H1 (cell line): ENCODE measurements around the gene SDHAF2. TPM values are rescaled to one million over a fixed set of nuclear protein-coding genes. Genes with fewer than 3 reads are reported as not detected.

Source experiments
- CTCF ChIA-PET: fragments of 300-600 bp; sonication (Branson Sonifier 250); formaldehyde crosslinking; loops from one replicate; lab custom pipeline; 2021; ENCODE audit not compliant: partially characterized antibody; lab: Charles Lee
- POLR2A ChIA-PET: fragments of 300-600 bp; sonication (Branson Sonifier 250); formaldehyde crosslinking; loops from one replicate; lab custom pipeline; 2021; ENCODE audit warnings: inconsistent platforms; ENCODE audit not compliant: partially characterized antibody; lab: Charles Lee
- DNase-seq, 2 experiments: peaks; one replicate each; pipeline versions ENCODE4 v3.0.0 to v3.0.0-alpha.2; 2010 to 2022; ENCODE audit warnings: low spot score in 2 of 2, low read depth in 1 of 2, mixed read lengths in 1 of 2
- FAIRE-seq: peaks from 2 replicates; lab custom pipeline; 2011; peaks lifted over from hg19 to GRCh38; lab: Jason Lieb, UNC
- H2AFZ ChIP-seq: 2 replicates; pipeline ENCODE4 v1.8.1; 2012; ENCODE audit warnings: low read length, inconsistent platforms
- H2AK5ac ChIP-seq: 2 replicates; pipeline ENCODE4 v1.6.1; 2013; ENCODE audit warnings: low read depth, low read length
- H2BK120ac ChIP-seq: replicated peaks from 2 replicates; pipeline ENCODE3; 2013; ENCODE audit warnings: low read depth, low read length, inconsistent platforms
- H2BK12ac ChIP-seq: 2 replicates; pipeline ENCODE4 v1.6.1; 2013; ENCODE audit warnings: low read depth, low read length
- H2BK15ac ChIP-seq: 2 replicates; pipeline ENCODE4 v1.6.1; 2013; ENCODE audit warnings: low read length
- H2BK20ac ChIP-seq: 2 replicates; pipeline ENCODE4 v1.6.1; 2013; ENCODE audit warnings: low read length
- H2BK5ac ChIP-seq: 2 replicates; pipeline ENCODE4 v1.6.1; 2013; ENCODE audit warnings: low read depth, low read length
- H3K14ac ChIP-seq: 2 replicates; pipeline ENCODE4 v1.6.1; 2013; ENCODE audit warnings: inconsistent platforms; ENCODE audit not compliant: insufficient read length
- H3K18ac ChIP-seq: 2 replicates; pipeline ENCODE4 v1.6.1; 2013; ENCODE audit warnings: low read length; ENCODE audit errors: extremely low read depth
- H3K23ac ChIP-seq: 2 replicates; pipeline ENCODE4 v1.6.1; 2013; ENCODE audit warnings: inconsistent platforms; ENCODE audit not compliant: insufficient read length
- H3K23me2 ChIP-seq: 2 replicates; pipeline ENCODE4 v1.6.1; 2013; ENCODE audit warnings: low read depth, low read length
- H3K27ac ChIP-seq: 2 replicates; pipeline ENCODE4 v1.6.1; 2011; ENCODE audit warnings: low read depth, low read length, inconsistent platforms
- H3K27me3 ChIP-seq, 4 experiments: replicated peaks in 1 of 4; 1 replicate in 1 of 4; 2 replicates in 3 of 4; pipeline versions ENCODE4 v1.6.1 to v1.8.1; 2011 to 2013; ENCODE audit warnings: low read length in 3 of 4, mild to moderate bottlenecking in 3 of 4, inconsistent platforms in 2 of 4, mixed read lengths in 2 of 4, moderate library complexity in 1 of 4; ENCODE audit not compliant: control insufficient read depth in 3 of 4, insufficient read depth in 3 of 4; ENCODE audit errors: extremely low read depth in 1 of 4
- H3K36me3 ChIP-seq, 4 experiments: 2 replicates each; pipeline versions ENCODE4 v1.6.1 to v1.8.1; 2011 to 2013; ENCODE audit warnings: mild to moderate bottlenecking in 4 of 4, low read length in 3 of 4, moderate library complexity in 2 of 4, control low read depth in 1 of 4, inconsistent platforms in 1 of 4; ENCODE audit not compliant: insufficient read depth in 4 of 4, control insufficient read depth in 2 of 4
- H3K4ac ChIP-seq: replicated peaks from 2 replicates; pipeline ENCODE3; 2013; ENCODE audit warnings: low read length, low read depth, mixed read lengths, inconsistent platforms; ENCODE audit not compliant: insufficient read length
- H3K4me1 ChIP-seq, 4 experiments: replicated peaks in 1 of 4; 1 replicate in 1 of 4; 2 replicates in 3 of 4; pipeline versions ENCODE4 v1.6.1 to v1.8.1; 2011 to 2013; ENCODE audit warnings: low read length in 3 of 4, inconsistent platforms in 2 of 4, mixed read lengths in 1 of 4; ENCODE audit not compliant: insufficient read depth in 4 of 4, control insufficient read depth in 3 of 4
- H3K4me2 ChIP-seq, 2 experiments: 2 replicates each; pipeline versions ENCODE4 v1.6.1 to v1.8.1; 2011 to 2013; ENCODE audit warnings: low read depth in 2 of 2, low read length in 2 of 2, control low read depth in 1 of 2, inconsistent platforms in 1 of 2, mild to moderate bottlenecking in 1 of 2; ENCODE audit not compliant: insufficient read depth in 1 of 2
- H3K4me3 ChIP-seq, 4 experiments: fragments of 200-600, 300-600 bp in 1 of 4; sonication (generic), shearing (Covaris generic), sonication (Bioruptor Twin) in 1 of 4; 2 replicates each; pipeline versions ENCODE4 v1.5.1 to v1.8.1; 2011 to 2016; ENCODE audit warnings: low read length in 4 of 4, low read depth in 3 of 4, control low read depth in 2 of 4, inconsistent platforms in 2 of 4, mild to moderate bottlenecking in 2 of 4, mixed read lengths in 1 of 4, moderate library complexity in 1 of 4; ENCODE audit not compliant: insufficient read depth in 2 of 4; ENCODE audit errors: extremely low read depth in 1 of 4
- H3K56ac ChIP-seq: replicated peaks from 2 replicates; pipeline ENCODE3; 2013; ENCODE audit warnings: low read depth, mild to moderate bottlenecking, mixed read lengths, low read length, inconsistent platforms; ENCODE audit not compliant: insufficient read length
- H3K79me1 ChIP-seq: 2 replicates; pipeline ENCODE4 v1.6.1; 2013; ENCODE audit warnings: low read depth, low read length, control low read depth
- H3K79me2 ChIP-seq, 2 experiments: 2 replicates each; pipeline versions ENCODE4 v1.6.1 to v1.8.1; 2012 to 2013; ENCODE audit warnings: low read length in 2 of 2, mild to moderate bottlenecking in 2 of 2, inconsistent platforms in 1 of 2; ENCODE audit not compliant: insufficient read depth in 2 of 2, control insufficient read depth in 1 of 2
- H3K9ac ChIP-seq, 4 experiments: replicated peaks in 1 of 4; 1 replicate in 1 of 4; 2 replicates in 3 of 4; pipeline versions ENCODE4 v1.6.1 to v1.8.1; 2011 to 2013; ENCODE audit warnings: low read depth in 3 of 4, low read length in 3 of 4, control low read depth in 2 of 4, mild to moderate bottlenecking in 2 of 4, moderate library complexity in 2 of 4, inconsistent platforms in 1 of 4; ENCODE audit errors: extremely low read depth in 1 of 4
- H3K9me3 ChIP-seq, 2 experiments: 2 replicates each; pipeline versions ENCODE4 v1.6.1 to v1.8.1; 2012 to 2013; ENCODE audit warnings: mild to moderate bottlenecking in 2 of 2, moderate library complexity in 2 of 2, control low read depth in 1 of 2, inconsistent platforms in 1 of 2, low read depth in 1 of 2, low read length in 1 of 2, mixed read lengths in 1 of 2; ENCODE audit not compliant: insufficient read depth in 2 of 2
- H4K20me1 ChIP-seq, 2 experiments: replicated peaks in 1 of 2; 2 replicates each; pipeline versions ENCODE3 to v1.8.1; 2011 to 2013; ENCODE audit warnings: inconsistent platforms in 2 of 2, low read length in 2 of 2, mild to moderate bottlenecking in 1 of 2; ENCODE audit not compliant: insufficient read depth in 2 of 2, control insufficient read depth in 1 of 2
- H4K5ac ChIP-seq: 2 replicates; pipeline ENCODE4 v1.6.1; 2013; ENCODE audit warnings: low read length, low read depth, mixed read lengths, inconsistent platforms; ENCODE audit not compliant: insufficient read length
- H4K8ac ChIP-seq: 2 replicates; pipeline ENCODE4 v1.8.0; 2013; ENCODE audit warnings: mild to moderate bottlenecking, moderate library complexity, low read length, inconsistent platforms; ENCODE audit not compliant: insufficient read depth; ENCODE audit errors: extremely low read depth
- H4K91ac ChIP-seq: replicated peaks from 2 replicates; pipeline ENCODE3; 2013; ENCODE audit warnings: low read length, mixed read lengths, inconsistent platforms; ENCODE audit not compliant: insufficient read length
- ASH2L ChIP-seq: fragments of 200-600, 300-600 bp; sonication (generic); IDR thresholded peaks from one replicate; pipeline ENCODE4 v1.7.1; 2017; ENCODE audit warnings: low read length
- CEBPB ChIP-seq: IDR thresholded peaks from 2 replicates; pipeline ENCODE4 v1.6.1; 2012; ENCODE audit warnings: low read depth, low read length
- CHD1 ChIP-seq: IDR thresholded peaks from 2 replicates; pipeline ENCODE4 v1.6.1; 2012; ENCODE audit warnings: low read depth, low read length, improper control_type of control experiment
- GABPA ChIP-seq: IDR thresholded peaks from 2 replicates; pipeline ENCODE4 v1.6.1; 2011; ENCODE audit warnings: mild to moderate bottlenecking, low read length, moderate library complexity, borderline replicate concordance; ENCODE audit not compliant: insufficient read depth
- HDAC6 ChIP-seq: IDR thresholded peaks from one replicate; pipeline ENCODE4 v1.7.1; 2012; ENCODE audit warnings: low read depth, mild to moderate bottlenecking, inconsistent platforms, low read length, moderate library complexity
- RFX5 ChIP-seq: IDR thresholded peaks from 2 replicates; pipeline ENCODE4 v1.6.1; 2011; ENCODE audit warnings: low read depth, low read length, improper control_type of control experiment, borderline replicate concordance
- RNF2 ChIP-seq: fragments of 200-900, 300-1000 bp; sonication (generic); IDR thresholded peaks from 2 replicates; pipeline ENCODE4 v1.7.1; 2016; ENCODE audit warnings: borderline replicate concordance, low read depth, mild to moderate bottlenecking, antibody characterized with exemption, low read length; ENCODE audit not compliant: poor library complexity, severe bottlenecking; ENCODE audit errors: missing control alignments
- SIRT6 ChIP-seq: IDR thresholded peaks from one replicate; pipeline ENCODE4 v1.7.1; 2012; ENCODE audit warnings: low read length, inconsistent platforms
- SP4 ChIP-seq: IDR thresholded peaks from 2 replicates; pipeline ENCODE4 v1.6.1; 2012; ENCODE audit warnings: low read length, inconsistent platforms
- YY1 ChIP-seq: IDR thresholded peaks from 2 replicates; pipeline ENCODE4 v1.6.1; 2011; ENCODE audit warnings: low read depth, mild to moderate bottlenecking, low read length
- WGBS, 2 experiments: shearing (Covaris generic) in 1 of 2; methylation state at CpG; one replicate each; pipeline versions ENCODE4 v1.1.6 to v1.1.7; 2013 to 2015; ENCODE audit warnings: low lambda C conversion rate in 2 of 2, mixed read lengths in 2 of 2, inconsistent platforms in 1 of 2, low coverage in 1 of 2, missing lambda C conversion rate in 1 of 2; ENCODE audit not compliant: insufficient replicate concordance in 2 of 2, insufficient coverage in 1 of 2, insufficient read length in 1 of 2; ENCODE audit errors: extremely low coverage in 1 of 2, missing lambda C conversion rate in 1 of 2; 5-methylcytosine and 5-hydroxymethylcytosine counted together
- polyA plus RNA-seq, 7 experiments: library from polyadenylated mRNA; depleted of rRNA in 3 of 7; stranded (reverse) in 5 of 7; unstranded in 2 of 7; fragments of >200 nt in 5 of 7; fragments of 200-250 nt in 2 of 7; gene quantifications; 1 replicate in 5 of 7; 2 replicates in 1 of 7; 4 replicates in 1 of 7; pipeline versions ENCODE4 v1.2.1 to v1.2.3, GENCODE V29; 2011 to 2013; ENCODE audit warnings: missing spikeins in 2 of 7, mixed read lengths in 2 of 7
- total RNA-seq: library from RNA; stranded (reverse); fragmentation: NEBNext Ultra II Directional; extraction: Animal tissue kit (Norgen Biotek cat#: 25700); gene quantifications from 2 replicates; pipeline ENCODE4 v1.2.1, GENCODE V29; 2021
- TF ChIP-seq, protein P1 (sequence below): IDR thresholded peaks from 2 replicates; pipeline ENCODE4 v1.6.1; 2012; ENCODE audit warnings: inconsistent platforms

SDHAF2 gene
- total and polyA plus RNA-seq, 2 of the 8 experiments (the other 6 are each of a cell fraction or from before 2014, with no cell fraction given): 41.0 to 114 TPM

DNA sequence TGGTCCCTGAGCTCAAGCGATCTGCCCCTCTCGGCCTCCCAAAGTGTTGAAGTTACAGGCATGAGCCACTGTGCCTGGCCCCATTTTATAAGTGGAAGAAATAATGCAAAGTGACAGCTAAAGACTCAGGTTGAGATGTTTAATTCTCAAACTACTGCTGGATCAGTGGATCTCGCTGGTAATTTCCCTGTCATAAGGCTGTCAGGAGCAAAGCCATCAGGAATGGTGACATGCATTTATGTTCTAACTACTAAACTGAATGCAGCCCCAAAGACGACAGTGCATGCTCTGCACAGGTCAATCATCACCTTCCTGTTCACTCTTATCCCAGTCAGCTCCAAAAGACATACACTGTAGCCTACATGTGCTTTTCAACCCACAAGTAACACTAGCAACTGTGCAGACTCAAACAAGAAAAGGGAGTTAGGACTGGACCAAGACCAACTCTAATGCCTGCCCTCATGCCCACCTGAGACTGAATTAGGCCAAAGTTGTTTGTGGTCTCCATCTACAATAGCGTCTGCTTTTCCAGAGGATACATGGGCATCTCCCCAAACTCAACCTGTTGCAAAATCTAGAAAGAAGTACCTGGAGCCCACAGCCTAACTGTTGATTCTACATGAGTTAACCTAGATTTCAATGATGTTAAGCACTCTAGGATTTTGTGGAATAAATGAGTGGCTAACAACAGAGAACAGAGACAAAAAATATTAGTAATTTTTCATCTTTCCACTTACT, 22.8 kb upstream of the SDHAF2 start:
- no peak overlapping the region for H3K4me2 ChIP-seq
- CTCF ChIA-PET: interaction anchor here (0.7 to 0.9 kb wide), 3 partner anchors 21 to 203 kb away, joined by 4 to 5 read pairs (median 5); no protein-coding TSS in a partner anchor

More for the DNA sequence above, 22.8 kb upstream of the SDHAF2 start:
- Histone ChIP-seq H3K14ac (no peak overlapping the region), H4K5ac (no peak overlapping the region), H4K91ac (no peak overlapping the region), H2BK5ac (no peak overlapping the region), H3K56ac (no peak overlapping the region), H3K27ac (no peak overlapping the region), H3K79me2 (no peaks in the 10 kb centered on the region), H3K23ac (no peak overlapping the region), H2AFZ (no peak overlapping the region), H2BK120ac (no peak overlapping the region), H3K9me3 (no peaks in the 10 kb centered on the region), H3K27me3 (no peaks in the 10 kb centered on the region), H4K20me1 (peaks cover 0 to 9% of the 10 kb centered on the region in 2 experiments), H3K36me3 (peaks cover 49 to 88% (median 80%) of the 10 kb centered on the region in 4 experiments), H3K79me1 (no peaks in the 10 kb centered on the region; the same call in 1 of the 2 replicates), H3K4me1 (no peaks in the 10 kb centered on the region), H3K18ac (no peak overlapping the region), H3K9ac (no peak overlapping the region), H2BK20ac (no peak overlapping the region), H3K4me3 (no peak overlapping the region), H2BK15ac (no peak overlapping the region), H2AK5ac (no peak overlapping the region), H3K4ac (no peak overlapping the region), H4K8ac (no peak overlapping the region), H2BK12ac (no peak overlapping the region), H3K23me2 (no peaks in the 10 kb centered on the region)
- DNase-seq (no peak), FAIRE-seq (no peak)
- POLR2A ChIA-PET: interaction anchor here (0.7 to 3.6 kb wide), 10 partner anchors 11 to 59 kb away, joined by 3 to 11 read pairs (median 4); partner anchors contain the start of gene TMEM216
- WGBS, 2 experiments: 94% methylated on average over 5 of the region's 5 CpGs; no CpG with 5 or more reads in 1 of the 2 experiments
- TF ChIP-seq CEBPB (no peak), GABPA (no peak), CHD1 (no peak), SP4 (no peak), HDAC6 (no peak), RNF2 (no peak), RFX5 (no peak), ASH2L (no peak), SIRT6 (no peak), YY1 (no peak)
- TF ChIP-seq, protein P1, sequence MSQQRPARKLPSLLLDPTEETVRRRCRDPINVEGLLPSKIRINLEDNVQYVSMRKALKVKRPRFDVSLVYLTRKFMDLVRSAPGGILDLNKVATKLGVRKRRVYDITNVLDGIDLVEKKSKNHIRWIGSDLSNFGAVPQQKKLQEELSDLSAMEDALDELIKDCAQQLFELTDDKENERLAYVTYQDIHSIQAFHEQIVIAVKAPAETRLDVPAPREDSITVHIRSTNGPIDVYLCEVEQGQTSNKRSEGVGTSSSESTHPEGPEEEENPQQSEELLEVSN: no peak
